GM23338 (cell line): ENCODE results near the gene SLC35G1.

Experiments used
- CREB1 ChIP-seq: fragments of 250-450 bp; sonication (Bioruptor Pico); IDR thresholded peaks from 2 replicates; pipeline ENCODE4 v1.5.0; 2020; ENCODE audit warnings: low read depth, mild to moderate bottlenecking, moderate library complexity
- CTCF ChIP-seq, 2 experiments: fragments of 200-600 bp in 1 of 2; sonication (generic) in 1 of 2; conservative IDR thresholded peaks; 2 replicates each; pipeline versions ENCODE4 v1.5.1 to v1.6.1; 2016 to 2017; ENCODE audit warnings: antibody characterized with exemption in 2 of 2, low read depth in 2 of 2, mild to moderate bottlenecking in 2 of 2, moderate library complexity in 1 of 2
- EZH2 ChIP-seq: fragments of 200-600 bp; sonication (generic); IDR thresholded peaks from one replicate; pipeline ENCODE4 v1.8.0; 2017; ENCODE audit warnings: antibody characterized with exemption, mild to moderate bottlenecking, low read depth; ENCODE audit not compliant: unreplicated experiment
- EZH2phosphoT487 ChIP-seq: fragments of 200-600 bp; sonication (generic); IDR thresholded peaks from one replicate; pipeline ENCODE4 v1.8.1; 2018; ENCODE audit warnings: antibody characterized with exemption; ENCODE audit not compliant: unreplicated experiment
- POLR2AphosphoS5 ChIP-seq: IDR thresholded peaks from 2 replicates; pipeline ENCODE4 v1.6.1; 2016; ENCODE audit warnings: antibody characterized with exemption, low read depth
- REST ChIP-seq: IDR thresholded peaks from one replicate; pipeline ENCODE4 v1.6.1; 2018; ENCODE audit warnings: antibody characterized with exemption; ENCODE audit not compliant: unreplicated experiment
- STAT1 ChIP-seq: IDR thresholded peaks from one replicate; pipeline ENCODE4 v1.6.1; 2016; ENCODE audit warnings: antibody characterized with exemption; ENCODE audit not compliant: unreplicated experiment
- ZNF114 ChIP-seq: fragments of 250-450 bp; sonication (Bioruptor Pico); IDR thresholded peaks from 2 replicates; pipeline ENCODE4 v1.5.0; 2020; ENCODE audit warnings: mild to moderate bottlenecking, moderate library complexity

- TF ChIP-seq CTCF (conservative IDR thresholded peaks at IDR 0.05; ENCODE audit: low read depth in 2 of 2), result no peak
- TF ChIP-seq POLR2AphosphoS5, result no peak
- TF ChIP-seq EZH2, result no peak
- TF ChIP-seq CREB1, result no peak
- TF ChIP-seq REST, result no peak
- TF ChIP-seq EZH2phosphoT487, result no peak
- TF ChIP-seq STAT1, result no peak
- TF ChIP-seq ZNF114 (CRISPR knock-in tag), result no peak
Observed at GRCh38 chr10:93907059-93907458, 13.3 kb downstream of the SLC35G1 start.
